22Rv1 (cell line): ENCODE results near the gene TEX2.

Experiments
- H3K27ac ChIP-seq: fragments of 450-650 bp; 2 replicates; pipeline ENCODE4 v1.5.1; 2017
- ZFX ChIP-seq: fragments of 450-650 bp; IDR thresholded peaks from 2 replicates; pipeline ENCODE4 v1.6.1; 2017; ENCODE audit warnings: antibody characterized with exemption, borderline replicate concordance
- TF ChIP-seq, protein P1 (sequence below): fragments of 450-650 bp; IDR thresholded peaks from 2 replicates; pipeline ENCODE4 v1.5.1; 2017; ENCODE audit warnings: mild to moderate bottlenecking

Gene TEX2

DNA sequence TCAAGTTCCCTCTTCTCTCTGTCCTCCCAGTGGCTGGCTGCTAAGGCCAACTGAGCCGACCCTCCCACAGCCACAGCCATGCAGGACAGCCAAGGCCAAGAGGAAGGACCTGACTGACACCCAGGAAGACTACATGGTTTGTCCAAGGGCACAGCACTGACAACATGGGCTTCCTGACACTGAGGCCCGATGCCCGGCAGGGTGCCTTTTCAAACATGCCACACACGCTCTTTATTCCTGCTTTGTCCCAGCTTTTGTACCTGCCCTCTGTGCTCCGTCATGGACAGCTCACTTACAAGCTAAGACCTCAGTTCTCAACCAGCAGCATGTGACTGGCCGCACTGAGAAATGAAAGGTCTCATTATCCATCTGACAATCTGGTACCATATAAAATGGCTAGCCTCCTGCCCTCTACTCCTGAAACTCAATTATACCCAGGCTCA lies 45.8 kb downstream of the TEX2 start:
- TF ChIP-seq ZFX: no peak
- TF ChIP-seq, protein P1, sequence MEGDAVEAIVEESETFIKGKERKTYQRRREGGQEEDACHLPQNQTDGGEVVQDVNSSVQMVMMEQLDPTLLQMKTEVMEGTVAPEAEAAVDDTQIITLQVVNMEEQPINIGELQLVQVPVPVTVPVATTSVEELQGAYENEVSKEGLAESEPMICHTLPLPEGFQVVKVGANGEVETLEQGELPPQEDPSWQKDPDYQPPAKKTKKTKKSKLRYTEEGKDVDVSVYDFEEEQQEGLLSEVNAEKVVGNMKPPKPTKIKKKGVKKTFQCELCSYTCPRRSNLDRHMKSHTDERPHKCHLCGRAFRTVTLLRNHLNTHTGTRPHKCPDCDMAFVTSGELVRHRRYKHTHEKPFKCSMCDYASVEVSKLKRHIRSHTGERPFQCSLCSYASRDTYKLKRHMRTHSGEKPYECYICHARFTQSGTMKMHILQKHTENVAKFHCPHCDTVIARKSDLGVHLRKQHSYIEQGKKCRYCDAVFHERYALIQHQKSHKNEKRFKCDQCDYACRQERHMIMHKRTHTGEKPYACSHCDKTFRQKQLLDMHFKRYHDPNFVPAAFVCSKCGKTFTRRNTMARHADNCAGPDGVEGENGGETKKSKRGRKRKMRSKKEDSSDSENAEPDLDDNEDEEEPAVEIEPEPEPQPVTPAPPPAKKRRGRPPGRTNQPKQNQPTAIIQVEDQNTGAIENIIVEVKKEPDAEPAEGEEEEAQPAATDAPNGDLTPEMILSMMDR: no peak
- H3K27ac ChIP-seq: no peak overlapping the region

DNA sequence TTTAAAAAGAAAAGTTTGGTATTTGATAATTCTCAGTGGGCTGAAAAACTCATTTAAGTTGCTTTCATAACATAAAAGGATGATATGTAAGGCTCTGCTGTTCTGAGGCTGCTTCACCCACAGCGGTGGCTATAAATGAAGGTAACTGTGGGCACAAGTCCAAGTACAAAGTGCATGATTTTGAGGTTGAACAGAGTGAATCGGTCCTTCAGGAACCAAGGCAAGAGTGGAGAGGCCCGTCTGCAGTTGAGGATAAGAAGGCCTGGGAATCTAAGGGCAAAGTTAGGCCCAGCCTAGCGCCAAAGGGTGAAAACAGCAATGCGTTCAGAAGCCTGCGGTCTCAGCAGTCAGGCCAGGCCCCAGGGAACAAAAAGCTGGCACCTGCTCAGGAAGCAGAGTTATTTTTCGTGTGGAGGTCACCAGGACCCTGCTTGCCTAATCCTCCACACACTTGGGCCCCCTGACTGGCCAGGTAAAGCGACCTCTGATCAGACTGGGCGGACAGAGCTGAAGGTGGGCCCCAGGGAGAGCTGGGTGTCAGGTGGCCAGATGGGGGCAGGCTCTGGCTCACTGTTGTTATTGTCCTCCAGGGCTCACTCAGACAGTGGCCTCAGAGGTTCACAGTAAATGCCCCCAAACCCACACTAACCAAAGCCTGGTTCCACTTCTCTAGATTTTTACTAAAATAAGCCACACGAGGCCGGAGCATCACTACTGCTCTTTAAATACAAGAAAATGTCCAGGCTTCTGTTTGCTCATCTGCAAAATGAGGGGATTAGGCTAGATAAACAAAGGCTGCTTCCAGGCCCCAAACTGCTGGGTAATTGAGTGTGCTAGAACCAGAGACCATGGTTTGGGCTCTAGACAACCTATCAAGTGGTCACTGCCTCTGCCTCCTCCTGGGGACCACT lies 46.5 kb downstream of the TEX2 start:
- no peak overlapping the region for H3K27ac ChIP-seq
- TF ChIP-seq, protein P1: peak; percentile 6; the same call in 1 of the 2 replicates
- TF ChIP-seq ZFX: no peak

DNA sequence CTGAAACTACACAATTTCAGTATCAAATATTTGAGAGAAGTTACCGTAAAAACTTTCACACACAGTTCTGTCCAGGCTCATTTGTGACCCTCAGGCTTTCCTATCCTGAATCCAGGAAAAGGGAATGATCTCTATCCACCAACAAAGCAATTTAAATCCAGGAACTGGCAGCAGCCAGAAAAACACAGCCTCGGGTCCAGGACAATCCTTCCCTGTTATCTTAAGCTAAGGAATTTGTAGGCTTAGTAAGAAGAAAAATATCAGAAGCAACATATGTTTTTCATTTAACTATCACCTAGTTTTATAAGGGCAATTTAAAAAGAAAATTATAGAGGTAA lies 47.1 kb downstream of the TEX2 start:
- no peak overlapping the region for H3K27ac ChIP-seq
- no peak for TF ChIP-seq ZFX
- TF ChIP-seq, protein P1: no peak

DNA sequence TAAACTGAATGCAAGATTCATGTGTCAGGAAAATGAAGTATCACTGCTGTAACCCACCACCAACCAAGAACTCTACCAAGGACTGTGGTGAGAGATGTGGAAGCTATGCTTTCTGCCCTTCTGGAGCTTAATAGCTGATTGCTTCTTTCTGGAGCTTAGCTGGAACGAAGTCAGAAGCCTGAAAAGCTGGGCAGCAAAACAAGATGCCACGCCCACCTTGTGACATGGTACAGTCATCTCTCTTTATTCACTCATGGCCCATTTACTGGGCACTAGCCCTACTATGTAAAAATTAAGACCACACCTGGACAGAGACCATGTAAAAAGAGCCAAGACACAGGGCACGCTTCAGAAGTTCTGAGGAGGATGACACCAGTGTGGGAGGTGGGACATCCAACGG lies 48.1 kb downstream of the TEX2 start:
- TF ChIP-seq, protein P1: no peak
- TF ChIP-seq ZFX: no peak
- H3K27ac ChIP-seq: no peak overlapping the region

DNA sequence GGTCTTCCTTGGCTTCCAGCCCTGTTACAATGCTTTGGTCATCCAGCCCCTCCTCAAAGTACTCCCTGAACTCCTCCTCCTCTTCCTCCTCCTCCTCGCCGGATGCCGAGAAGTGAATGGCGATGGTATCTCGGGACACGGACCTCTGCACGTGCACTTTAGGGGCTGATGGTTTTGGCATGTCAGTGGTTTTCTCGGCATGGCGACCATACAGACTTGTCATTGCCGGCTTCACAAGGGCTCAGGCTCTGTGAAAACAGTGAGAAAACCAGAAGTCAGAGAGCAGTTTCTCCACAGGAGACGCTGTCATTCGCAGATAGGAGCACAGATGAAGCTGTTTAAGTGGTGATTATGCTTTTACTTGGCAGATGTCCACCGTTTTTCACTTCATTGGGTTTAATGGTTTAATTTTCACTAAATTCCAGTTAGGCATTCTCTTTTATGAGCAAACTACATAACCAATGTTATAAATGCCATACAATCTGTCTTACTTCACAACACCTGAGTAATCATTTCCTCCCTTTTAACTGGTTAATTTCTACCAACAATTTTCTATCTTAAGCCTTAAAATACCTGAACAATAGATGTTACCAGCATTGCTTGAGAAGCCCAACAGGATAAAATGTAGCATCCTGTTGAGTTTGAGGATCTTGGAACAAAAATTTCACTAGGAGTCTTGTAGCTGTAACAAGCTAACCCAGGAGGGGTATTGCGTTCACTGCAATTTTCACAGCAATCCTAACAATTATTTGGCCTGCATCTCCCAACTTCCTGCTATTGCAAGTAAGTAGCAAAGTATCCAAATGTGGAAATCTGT lies 48.9 kb downstream of the TEX2 start:
- TF ChIP-seq, protein P1: no peak
- no peak for TF ChIP-seq ZFX
- no peak overlapping the region for H3K27ac ChIP-seq

DNA sequence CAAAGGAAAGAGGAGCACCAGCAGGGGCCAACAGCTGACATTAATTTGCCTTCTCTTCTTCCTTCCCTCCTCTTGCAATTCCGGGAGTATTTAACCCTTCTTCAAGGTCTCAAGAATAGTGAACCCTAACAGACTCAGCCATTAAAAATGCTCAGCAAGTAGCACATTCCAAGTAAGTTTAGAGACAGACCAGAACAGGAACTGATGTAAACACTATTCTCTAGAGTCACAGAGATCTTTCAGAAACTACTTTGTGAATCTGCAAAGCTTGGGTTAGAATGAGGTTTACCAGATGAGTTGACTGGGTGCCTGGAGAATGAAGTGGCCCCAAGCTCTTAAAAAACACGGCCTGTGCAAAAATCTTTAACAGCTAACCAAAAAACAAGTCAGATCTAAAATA lies 50.9 kb downstream of the TEX2 start:
- TF ChIP-seq, protein P1: no peak
- no peak for TF ChIP-seq ZFX
- H3K27ac ChIP-seq: no peak overlapping the region

DNA sequence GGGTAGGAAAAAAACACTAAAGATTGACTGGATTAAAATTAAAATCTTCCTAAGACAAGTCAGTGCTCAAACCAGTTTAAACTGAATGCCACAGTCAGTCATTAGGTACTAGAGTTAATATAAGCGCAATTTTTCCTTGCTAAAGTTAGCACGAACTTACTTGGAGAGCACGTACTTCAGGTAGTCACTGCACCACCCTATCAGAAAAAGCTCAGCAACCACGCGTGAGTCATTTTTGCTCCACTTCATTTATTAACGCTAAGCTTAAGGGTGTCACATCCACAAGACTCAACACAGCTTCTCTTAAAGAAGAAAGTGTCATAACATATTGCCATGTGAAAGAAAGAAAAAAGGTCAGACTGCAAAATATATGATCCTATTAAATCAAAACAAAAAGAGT lies 53.1 kb downstream of the TEX2 start:
- TF ChIP-seq ZFX: no peak
- TF ChIP-seq, protein P1: no peak
- no peak overlapping the region for H3K27ac ChIP-seq
